HG02763 (cell line): ENCODE measurements around the gene HCRTR2.
"Not testable (repeated sequence)": the region's sequence is repeated elsewhere in the genome, so short reads cannot be mapped to it uniquely, and the experiment has no call there.

Experiments
- ATAC-seq: cut with Tn5 transposase; IDR thresholded peaks from one replicate; pipeline ENCODE4 v1.9.1; 2021; ENCODE audit warnings: mild to moderate bottlenecking, moderate library complexity; ENCODE audit not compliant: unreplicated experiment

The HCRTR2 gene

GRCh38 chr6:55212156-55212555 lies 37.8 kb downstream of the HCRTR2 start:
- ATAC-seq, result no peak

DNA sequence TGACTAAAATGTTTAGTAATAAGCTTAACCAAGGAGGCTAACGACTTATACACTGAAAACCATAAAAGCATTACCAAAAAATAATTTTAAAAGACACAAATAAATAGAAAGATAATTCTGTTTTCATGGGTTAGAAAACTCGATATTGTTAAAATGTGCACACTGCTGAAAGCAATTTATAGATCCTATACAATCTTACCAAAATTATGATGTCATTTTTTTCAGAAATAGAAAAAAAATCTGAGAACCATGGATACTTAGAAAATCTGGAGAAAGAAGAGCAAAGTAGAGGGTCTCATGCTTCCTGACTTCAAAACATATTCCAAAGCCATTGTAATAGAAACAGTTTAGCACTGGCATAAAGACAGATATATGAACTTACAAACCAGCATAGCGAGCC lies 46.6 kb downstream of the HCRTR2 start:
- ATAC-seq, result no peak

- no peak for ATAC-seq
Measured at GRCh38 chr6:55227862-55228261, 53.5 kb downstream of the HCRTR2 start.

DNA sequence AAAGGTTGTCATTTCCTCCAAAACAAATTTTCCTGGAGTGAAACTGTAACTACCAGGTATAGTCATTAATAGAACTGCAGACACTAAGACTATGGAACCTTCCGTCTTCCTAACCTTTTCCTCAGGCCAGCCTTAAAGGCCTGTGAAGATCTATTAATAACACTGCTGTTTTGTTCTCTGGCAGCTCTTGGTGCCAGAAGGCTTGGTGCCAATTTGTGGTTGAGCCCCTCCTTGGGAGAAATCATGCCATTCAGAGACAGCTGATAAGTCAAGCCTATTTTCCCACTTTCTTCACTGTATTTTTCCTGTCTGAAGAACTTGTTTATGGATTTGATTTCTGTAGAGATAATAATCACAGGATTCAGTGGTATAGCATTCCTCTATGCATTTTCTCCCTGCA lies 64.8 kb downstream of the HCRTR2 start:
- ATAC-seq, result no peak

DNA sequence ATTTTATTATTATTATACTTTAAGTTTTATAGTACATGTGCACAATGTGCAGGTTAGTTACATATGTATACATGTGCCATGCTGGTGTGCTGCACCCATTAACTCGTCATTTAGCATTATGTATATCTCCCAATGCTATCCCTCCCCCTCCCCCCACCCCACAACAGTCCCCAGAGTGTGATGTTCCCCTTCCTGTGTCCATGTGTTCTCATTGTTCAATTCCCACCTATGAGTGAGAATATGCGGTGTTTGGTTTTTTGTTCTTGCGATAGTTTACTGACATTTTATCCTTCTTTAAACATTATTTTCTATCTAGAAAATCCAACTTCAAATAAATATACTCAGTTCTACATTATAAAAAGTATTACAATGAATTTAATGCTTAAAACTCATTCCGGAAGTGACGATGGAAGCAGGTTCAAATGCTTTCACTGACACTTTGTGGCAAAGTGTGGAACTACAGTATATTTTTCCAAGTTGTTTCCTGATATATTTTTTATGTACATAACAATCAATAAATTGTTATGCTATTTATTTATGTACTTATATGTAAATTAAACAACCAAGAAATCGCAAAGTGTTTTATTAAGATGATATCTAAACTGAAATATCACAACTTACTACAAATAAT lies 66.8 kb downstream of the HCRTR2 start:
- not testable (repeated sequence) for ATAC-seq

- no peak for ATAC-seq
Measured at GRCh38 chr6:55250400-55250799, 76.1 kb downstream of the HCRTR2 start.

GRCh38 chr6:55255113-55255512 lies 80.8 kb downstream of the HCRTR2 start:
- no peak for ATAC-seq

- no peak for ATAC-seq
Measured at GRCh38 chr6:55260181-55260580, 85.9 kb downstream of the HCRTR2 start.

GRCh38 chr6:55265409-55266114 lies 91.2 kb downstream of the HCRTR2 start:
- ATAC-seq, result no peak

DNA sequence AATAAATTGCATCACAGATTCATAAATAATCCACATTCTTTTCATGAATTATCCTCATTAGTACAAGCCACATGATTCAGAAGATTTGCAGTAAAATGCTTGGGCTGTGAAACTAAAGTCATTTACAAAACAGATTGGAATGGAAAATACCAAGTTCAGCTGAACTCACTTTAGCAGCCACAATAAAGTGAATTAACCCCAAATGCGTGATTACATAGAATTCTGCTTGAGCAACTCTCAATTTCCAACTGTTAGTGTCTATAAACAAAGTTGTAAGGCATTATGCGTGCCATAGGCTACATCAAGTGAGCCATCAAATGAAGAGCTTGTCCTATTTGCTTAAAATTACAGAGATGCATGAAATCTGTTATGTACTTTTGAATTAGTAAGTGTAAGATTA lies 92.6 kb downstream of the HCRTR2 start:
- no peak for ATAC-seq

- ATAC-seq, result peak; percentile 73
Measured at GRCh38 chr6:55276745-55277530, 102.6 kb downstream of the HCRTR2 start.

DNA sequence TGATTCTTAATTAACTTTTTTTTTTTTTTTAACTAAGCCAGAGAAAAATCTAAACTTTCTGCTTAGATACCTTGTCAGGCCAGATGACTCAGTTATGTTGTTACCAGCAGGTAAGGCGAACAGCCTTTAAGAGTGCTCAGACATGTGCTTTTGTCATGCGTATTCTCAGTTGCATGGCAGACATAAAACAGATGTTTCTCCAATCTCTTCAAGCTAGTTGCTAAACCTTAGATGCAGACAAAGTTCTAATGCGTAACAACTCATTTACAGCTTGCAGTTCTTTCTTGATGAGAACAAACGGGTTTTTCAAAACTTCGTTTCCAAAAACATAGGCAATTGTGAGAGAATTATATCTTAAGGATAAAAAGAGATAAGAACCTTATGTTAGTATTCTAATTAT lies 103.3 kb downstream of the HCRTR2 start:
- ATAC-seq, result no peak

GRCh38 chr6:55281215-55281614 lies 106.9 kb downstream of the HCRTR2 start:
- no peak for ATAC-seq

GRCh38 chr6:55282115-55282514 lies 107.8 kb downstream of the HCRTR2 start:
- ATAC-seq, result no peak

GRCh38 chr6:55286824-55287223 lies 112.5 kb downstream of the HCRTR2 start:
- ATAC-seq, result no peak

- no peak for ATAC-seq
Measured at GRCh38 chr6:55290736-55291135, 116.4 kb downstream of the HCRTR2 start.

DNA sequence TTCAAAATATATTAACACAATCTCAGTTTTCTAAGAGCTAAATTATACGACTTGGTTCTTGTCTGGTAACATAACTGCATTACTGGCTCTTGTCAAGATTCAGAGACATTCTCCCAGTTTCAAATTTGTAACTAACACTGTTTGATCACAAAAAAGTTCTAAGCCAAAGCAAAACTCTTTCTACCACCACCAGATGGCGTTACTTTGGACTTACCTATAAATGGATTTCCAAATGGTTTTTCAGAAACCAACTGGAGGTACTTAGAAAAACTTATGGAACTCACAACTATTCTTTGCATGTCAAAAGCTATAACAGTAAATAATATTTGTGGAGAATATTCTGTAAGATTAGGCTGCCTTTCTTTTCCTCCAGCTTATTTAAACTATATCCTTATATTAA lies 118.8 kb downstream of the HCRTR2 start:
- no peak for ATAC-seq

GRCh38 chr6:55297214-55297613 lies 122.9 kb downstream of the HCRTR2 start:
- ATAC-seq, result not testable (repeated sequence)

DNA sequence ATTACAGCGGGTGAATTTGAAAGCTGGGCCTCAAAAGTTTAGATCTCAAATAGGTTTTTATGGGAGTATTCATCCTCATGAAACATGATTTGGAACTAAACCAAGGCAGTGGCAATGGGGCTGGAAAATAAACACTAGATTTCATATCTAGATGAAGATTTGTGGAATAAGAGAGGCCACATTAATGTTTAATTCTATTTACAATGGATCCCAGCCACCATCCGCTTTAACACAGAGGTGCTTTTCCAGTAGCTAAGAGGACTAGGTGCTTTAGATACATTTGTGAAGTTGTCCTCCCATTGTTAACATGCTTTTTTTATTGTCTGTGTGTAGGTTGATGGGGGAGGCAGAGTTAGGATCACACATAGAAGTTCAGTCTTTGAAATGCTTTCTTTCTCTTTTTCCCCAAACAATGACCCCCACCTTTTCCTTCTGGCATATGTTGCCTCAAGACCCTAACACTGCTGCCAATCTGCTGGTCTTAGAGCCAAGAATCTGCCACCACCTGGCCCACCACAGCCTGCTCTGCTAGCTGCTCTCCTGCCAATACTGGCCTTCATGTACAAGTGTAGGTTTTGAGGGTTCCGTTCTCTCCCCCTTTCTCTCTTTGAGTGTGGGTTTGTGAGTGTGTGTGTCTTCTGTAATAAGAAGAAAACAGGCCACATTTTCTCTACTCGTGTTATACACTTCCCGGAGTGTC lies 125.1 kb downstream of the HCRTR2 start:
- ATAC-seq, result no peak

DNA sequence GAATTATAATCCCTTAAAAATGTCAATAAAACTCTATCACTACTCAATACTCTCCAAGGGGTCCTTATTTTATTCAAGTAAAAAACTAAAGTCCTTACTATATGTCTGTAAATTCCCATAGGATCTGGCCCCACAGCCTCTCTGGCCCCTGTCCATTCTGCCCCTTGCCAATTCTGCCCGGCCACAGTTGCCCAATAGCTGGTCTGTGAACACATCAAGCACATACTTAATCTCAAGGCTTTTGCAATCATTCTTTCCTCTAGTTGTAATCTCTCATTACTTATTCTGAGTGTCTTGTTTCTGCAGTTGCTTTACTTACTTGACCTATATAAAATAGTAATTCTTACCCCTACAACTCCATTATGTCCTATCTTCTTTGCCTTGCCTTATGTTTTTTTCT lies 130.4 kb downstream of the HCRTR2 start:
- ATAC-seq, result no peak

- no peak for ATAC-seq
Measured at GRCh38 chr6:55319961-55320695, 145.8 kb downstream of the HCRTR2 start.
